Mesodermal cell (in vitro differentiated cells): ENCODE data around the gene PKNOX2.

ENCODE experiments used
- H3K27ac ChIP-seq: 2 replicates; pipeline ENCODE4 v1.7.0; 2013; ENCODE audit warnings: mild to moderate bottlenecking, low read depth, low read length, moderate library complexity; ENCODE audit not compliant: severe bottlenecking
- H3K36me3 ChIP-seq: 2 replicates; pipeline ENCODE4 v1.7.1; 2013; ENCODE audit warnings: mild to moderate bottlenecking, low read length, moderate library complexity; ENCODE audit not compliant: control insufficient read depth, insufficient read depth
- H3K4me1 ChIP-seq: one replicate; pipeline ENCODE4 v1.7.1; 2013; ENCODE audit warnings: mild to moderate bottlenecking, low read length; ENCODE audit not compliant: insufficient read depth, control insufficient read depth, poor library complexity, severe bottlenecking
- H3K4me3 ChIP-seq: 2 replicates; pipeline ENCODE4 v1.7.0; 2013; ENCODE audit warnings: low read length, control low read depth, mild to moderate bottlenecking; ENCODE audit not compliant: insufficient read depth, poor library complexity, severe bottlenecking; ENCODE audit errors: extremely low read depth
- H3K9me3 ChIP-seq: 2 replicates; pipeline ENCODE4 v1.7.1; 2013; ENCODE audit warnings: mild to moderate bottlenecking, low read length, moderate library complexity; ENCODE audit not compliant: control insufficient read depth
- WGBS, 2 experiments: methylation state at CpG; one replicate each; pipeline ENCODE4 v1.1.5; 2013; ENCODE audit warnings: missing lambda C conversion rate in 2 of 2; ENCODE audit not compliant: insufficient coverage in 2 of 2; 5-methylcytosine and 5-hydroxymethylcytosine counted together

The PKNOX2 gene

DNA sequence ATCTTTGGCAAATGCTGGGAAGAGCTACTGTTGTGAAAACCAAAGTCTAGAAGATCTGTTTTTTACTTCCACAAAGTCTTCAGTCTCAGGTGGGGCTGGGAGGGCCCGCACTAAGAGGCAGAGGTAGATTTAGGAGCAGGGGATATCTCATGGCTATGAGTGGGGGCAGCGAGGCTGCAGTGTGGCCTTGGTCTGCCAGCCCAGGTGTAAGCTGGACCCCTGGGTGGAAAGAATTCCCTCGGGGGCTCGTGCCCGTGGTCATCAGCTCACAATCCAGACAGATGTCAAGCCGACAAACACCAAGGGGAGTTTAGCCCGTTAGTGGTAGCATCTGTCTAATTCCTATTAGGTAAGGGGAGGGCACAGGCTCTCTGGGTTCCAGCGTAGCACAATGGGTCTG lies 9.0 kb downstream of the PKNOX2 start:
- Histone ChIP-seq H3K27ac (no peak overlapping the region), H3K36me3 (no peaks in the 10 kb centered on the region), H3K9me3 (no peaks in the 10 kb centered on the region), H3K4me3 (no peak overlapping the region), H3K4me1 (peaks cover 37% of the 10 kb centered on the region)
- 92% methylated on average over 5 to 8 of the region's 8 CpGs for WGBS, 2 experiments

DNA sequence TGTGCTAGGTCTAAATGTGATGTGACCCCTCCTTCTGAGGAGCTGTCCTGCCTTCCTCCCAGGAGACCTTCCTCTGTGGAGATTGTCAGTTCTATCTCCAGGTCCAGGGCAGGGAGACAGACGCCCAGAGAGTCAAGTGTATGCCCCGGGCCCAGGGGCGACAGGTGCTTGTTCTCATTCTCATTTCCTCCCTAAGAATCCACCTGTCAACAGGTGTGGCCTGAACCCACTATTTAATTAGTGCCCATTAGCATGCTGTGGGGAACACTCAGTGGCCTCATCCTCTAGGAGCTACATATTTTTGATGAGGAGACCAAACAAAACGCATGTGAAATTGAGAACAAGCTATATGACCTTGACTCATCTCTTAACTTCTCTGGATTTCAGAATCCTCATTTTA lies 9.5 kb downstream of the PKNOX2 start:
- Histone ChIP-seq H3K4me3 (no peak overlapping the region), H3K4me1 (peaks cover 32% of the 10 kb centered on the region), H3K9me3 (no peaks in the 10 kb centered on the region), H3K36me3 (no peaks in the 10 kb centered on the region), H3K27ac (no peak overlapping the region)
- WGBS, 2 experiments = 83 to 92% methylated on average over 2 of the region's 4 CpGs

DNA sequence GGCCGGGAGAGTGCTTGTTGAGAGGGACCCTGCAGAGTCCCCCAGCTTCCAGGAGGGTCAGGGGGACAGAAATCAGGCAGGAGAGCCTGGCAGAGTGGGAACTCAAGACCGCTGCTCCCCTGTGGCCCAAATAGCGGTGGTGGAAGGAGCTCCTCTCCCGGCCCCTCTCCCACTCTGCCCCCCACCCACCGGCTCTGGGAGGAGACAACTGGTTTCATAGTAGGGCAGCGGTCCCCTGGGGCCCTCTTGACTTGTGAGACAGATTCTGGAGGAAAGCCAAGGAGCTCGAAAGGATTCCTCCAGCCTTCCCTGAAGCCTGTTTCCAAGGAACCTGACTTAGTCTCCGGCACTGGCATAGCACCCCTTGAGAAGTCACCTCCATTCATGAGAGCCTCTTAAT lies 10.1 kb downstream of the PKNOX2 start:
- Histone ChIP-seq H3K4me1 (peaks cover 28% of the 10 kb centered on the region), H3K36me3 (no peaks in the 10 kb centered on the region), H3K9me3 (no peaks in the 10 kb centered on the region), H3K27ac (no peak overlapping the region), H3K4me3 (no peak overlapping the region)
- WGBS, 2 experiments = 89 to 93% methylated on average over 5 to 8 of the region's 8 CpGs

DNA sequence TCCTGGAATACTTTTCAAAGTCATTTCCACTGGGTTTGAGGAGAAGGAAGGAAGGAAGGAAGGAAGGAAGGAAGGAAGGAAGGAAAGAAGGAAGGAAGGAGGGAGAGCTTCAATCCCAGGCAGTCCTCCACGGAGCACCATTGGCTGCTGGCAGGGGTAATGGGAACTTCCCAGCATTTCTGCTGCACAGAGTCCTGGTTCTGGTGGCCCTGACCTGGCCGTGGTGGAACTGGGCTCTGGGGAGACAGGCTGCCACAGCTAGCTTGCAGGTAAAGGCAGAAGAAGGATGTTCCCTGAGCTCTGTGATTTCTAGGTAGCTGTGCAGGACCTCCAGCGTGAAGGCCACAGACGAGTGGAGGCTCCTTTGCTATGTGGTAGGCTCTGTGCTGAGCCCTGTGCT lies 10.6 kb downstream of the PKNOX2 start:
- Histone ChIP-seq H3K27ac (no peak overlapping the region), H3K4me1 (peaks cover 28% of the 10 kb centered on the region), H3K36me3 (no peaks in the 10 kb centered on the region), H3K9me3 (no peaks in the 10 kb centered on the region), H3K4me3 (no peak overlapping the region)
- 96 to 98% methylated on average over 4 of the region's 4 CpGs for WGBS, 2 experiments

- no peak overlapping the region for H3K4me3 ChIP-seq
- H3K27ac ChIP-seq = no peak overlapping the region
- WGBS, 2 experiments = 92 to 93% methylated on average over 12 to 13 of the region's 15 CpGs
- H3K4me1 ChIP-seq = peaks cover 28% of the 10 kb centered on the region
- H3K9me3 ChIP-seq = no peaks in the 10 kb centered on the region
- H3K36me3 ChIP-seq = no peaks in the 10 kb centered on the region
Observed at GRCh38 chr11:125175896-125176575, 11.5 kb downstream of the PKNOX2 start.

DNA sequence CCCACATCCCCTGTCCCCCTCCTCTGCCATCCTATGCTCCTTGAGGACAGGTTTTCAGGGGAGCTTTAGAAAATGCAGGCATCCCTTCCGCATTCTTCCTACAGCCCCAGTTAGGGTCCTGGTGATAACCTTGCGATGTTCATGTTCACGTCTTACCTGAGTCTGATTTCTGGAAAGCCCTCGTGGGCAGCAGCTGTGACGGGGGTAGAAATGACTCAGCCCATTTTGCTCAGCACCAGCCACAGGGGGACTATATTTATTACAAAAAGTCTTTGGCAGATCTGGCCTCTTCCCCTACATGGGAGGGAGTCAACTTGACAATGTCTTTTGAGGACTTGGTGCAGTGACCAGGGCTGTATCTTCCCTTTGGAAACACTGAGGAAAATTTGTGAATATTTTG lies 12.3 kb downstream of the PKNOX2 start:
- WGBS, 2 experiments = 88 to 100% methylated on average over 2 to 5 of the region's 5 CpGs
- H3K36me3 ChIP-seq = no peaks in the 10 kb centered on the region
- H3K9me3 ChIP-seq = no peaks in the 10 kb centered on the region
- no peak overlapping the region for H3K27ac ChIP-seq
- no peak overlapping the region for H3K4me3 ChIP-seq
- peaks cover 23% of the 10 kb centered on the region for H3K4me1 ChIP-seq

- no peaks in the 10 kb centered on the region for H3K9me3 ChIP-seq
- WGBS, 2 experiments = 67 to 100% methylated on average over 1 of the region's 3 CpGs
- no peak overlapping the region for H3K4me3 ChIP-seq
- peaks cover 20% of the 10 kb centered on the region for H3K4me1 ChIP-seq
- no peaks in the 10 kb centered on the region for H3K36me3 ChIP-seq
- H3K27ac ChIP-seq = no peak overlapping the region
Observed at GRCh38 chr11:125177543-125177942, 13.0 kb downstream of the PKNOX2 start.

DNA sequence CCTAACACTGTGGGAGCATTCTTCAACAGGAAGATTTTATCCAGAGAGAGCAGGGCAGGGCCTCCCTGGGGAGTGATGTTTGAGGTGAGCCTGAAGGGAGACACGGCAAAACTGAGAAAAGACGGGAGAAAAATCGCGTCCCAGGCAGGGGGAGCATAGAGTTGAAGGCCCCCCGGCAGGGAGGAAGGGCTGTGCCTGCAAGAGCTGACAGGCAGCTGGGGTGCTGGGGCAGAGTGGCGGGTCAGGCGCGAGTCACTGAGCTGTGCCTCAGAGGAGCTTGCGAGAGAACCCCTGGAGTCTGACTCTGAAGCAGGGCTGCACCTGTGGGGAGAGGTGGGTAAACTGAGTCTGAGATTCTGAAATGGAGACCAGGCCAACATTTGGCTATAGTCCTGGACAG lies 14.8 kb downstream of the PKNOX2 start:
- H3K9me3 ChIP-seq = no peaks in the 10 kb centered on the region
- H3K27ac ChIP-seq = no peak overlapping the region
- no peaks in the 10 kb centered on the region for H3K36me3 ChIP-seq
- peaks cover 20% of the 10 kb centered on the region for H3K4me1 ChIP-seq
- no peak overlapping the region for H3K4me3 ChIP-seq
- 69 to 80% methylated on average over 6 to 7 of the region's 9 CpGs for WGBS, 2 experiments

GRCh38 chr11:125179895-125180294 lies 15.3 kb downstream of the PKNOX2 start:
- no peaks in the 10 kb centered on the region for H3K36me3 ChIP-seq
- no peak overlapping the region for H3K27ac ChIP-seq
- no peaks in the 10 kb centered on the region for H3K9me3 ChIP-seq
- H3K4me1 ChIP-seq = peaks cover 20% of the 10 kb centered on the region
- WGBS, 2 experiments = 90 to 93% methylated on average over 8 of the region's 11 CpGs
- no peak overlapping the region for H3K4me3 ChIP-seq

- no peaks in the 10 kb centered on the region for H3K36me3 ChIP-seq
- no peaks in the 10 kb centered on the region for H3K9me3 ChIP-seq
- H3K27ac ChIP-seq = no peak overlapping the region
- 58% methylated on average over 3 to 5 of the region's 6 CpGs for WGBS, 2 experiments
- no peak overlapping the region for H3K4me3 ChIP-seq
- H3K4me1 ChIP-seq = peaks cover 20% of the 10 kb centered on the region
Observed at GRCh38 chr11:125180413-125181305, 16.1 kb downstream of the PKNOX2 start.

DNA sequence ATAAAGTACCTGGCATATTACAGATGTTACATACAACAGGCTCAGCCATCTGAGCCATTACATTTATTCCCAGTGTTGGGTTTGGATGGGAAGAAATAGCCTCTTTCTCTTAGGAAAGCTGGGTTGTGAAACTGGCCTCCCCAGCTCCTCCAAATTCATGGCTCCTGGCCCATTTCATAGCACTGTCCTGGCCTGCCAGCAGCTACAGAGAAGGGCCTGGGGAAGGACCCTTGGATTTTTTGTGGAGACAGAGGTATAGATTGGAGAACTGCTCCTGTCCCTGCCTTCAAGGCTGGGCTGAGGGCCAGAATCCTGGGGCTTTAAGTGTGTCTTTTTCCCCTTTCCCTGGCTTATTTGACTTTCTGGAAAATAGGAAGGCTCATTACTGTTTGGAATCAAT lies 18.0 kb downstream of the PKNOX2 start:
- Histone ChIP-seq H3K9me3 (no peaks in the 10 kb centered on the region), H3K4me3 (no peak overlapping the region), H3K4me1 (peaks cover 14% of the 10 kb centered on the region), H3K27ac (no peak overlapping the region), H3K36me3 (no peaks in the 10 kb centered on the region)
